GM06990 (cell line): Measurements from ENCODE around the gene PCGF5.

Experiments used
- DNase-seq: peaks from one replicate; pipeline ENCODE4 v3.0.0-alpha.2; 2011; ENCODE audit not compliant: insufficient read length; ENCODE audit errors: extremely low read depth
- H3K27me3 ChIP-seq: replicated peaks from 2 replicates; pipeline ENCODE4 v1.6.0; 2011; ENCODE audit warnings: low read length; ENCODE audit not compliant: control insufficient read depth, insufficient read depth
- H3K36me3 ChIP-seq: 2 replicates; pipeline ENCODE4 v1.5.1; 2011; ENCODE audit warnings: low read length; ENCODE audit not compliant: control insufficient read depth, insufficient read depth
- H3K4me3 ChIP-seq: replicated peaks from 2 replicates; pipeline ENCODE4 v1.5.1; 2011; ENCODE audit warnings: low read depth, mild to moderate bottlenecking, control low read depth, low read length
- CTCF ChIP-seq: IDR thresholded peaks from 2 replicates; pipeline ENCODE4 v1.5.1; 2011; ENCODE audit warnings: low read length, control low read depth, mild to moderate bottlenecking, inconsistent platforms; ENCODE audit not compliant: insufficient read depth, poor library complexity, severe bottlenecking

Gene PCGF5

GRCh38 chr10:91287912-91288311, 67.4 kb downstream of the PCGF5 start:
- H3K36me3 ChIP-seq = peaks cover 2% of the 10 kb centered on the region; the same call in 1 of the 2 replicates
- DNase-seq = no peak
- no peaks in the 10 kb centered on the region for H3K27me3 ChIP-seq
- no peak overlapping the region for H3K4me3 ChIP-seq
- no peak for TF ChIP-seq CTCF

GRCh38 chr10:91289305-91289704, 68.8 kb downstream of the PCGF5 start:
- Histone ChIP-seq H3K36me3 (peaks cover 2% of the 10 kb centered on the region; the same call in 1 of the 2 replicates), H3K27me3 (no peaks in the 10 kb centered on the region), H3K4me3 (no peak overlapping the region)
- no peak for DNase-seq
- TF ChIP-seq CTCF = no peak

- no peak for DNase-seq
- H3K27me3 ChIP-seq = no peaks in the 10 kb centered on the region
- no peak overlapping the region for H3K4me3 ChIP-seq
- H3K36me3 ChIP-seq = no peaks in the 10 kb centered on the region
- no peak for TF ChIP-seq CTCF
Measured at GRCh38 chr10:91290607-91291006, 70.1 kb downstream of the PCGF5 start.

GRCh38 chr10:91294134-91294906, 73.9 kb downstream of the PCGF5 start:
- TF ChIP-seq CTCF = no peak
- H3K27me3 ChIP-seq = no peaks in the 10 kb centered on the region
- no peak for DNase-seq
- H3K36me3 ChIP-seq = no peaks in the 10 kb centered on the region
- H3K4me3 ChIP-seq = no peak overlapping the region

- no peak overlapping the region for H3K4me3 ChIP-seq
- H3K27me3 ChIP-seq = no peaks in the 10 kb centered on the region
- no peak for TF ChIP-seq CTCF
- no peak for DNase-seq
- H3K36me3 ChIP-seq = no peaks in the 10 kb centered on the region
Measured at GRCh38 chr10:91295346-91295745, 74.9 kb downstream of the PCGF5 start.
